Kidney tubule cell (primary cell): ENCODE results near the gene PCA3.
A peak's percentile ranks its signal among the peaks of the same experiment; 100 is the strongest.

Experiments
- DNase-seq: peaks from one replicate; pipeline ENCODE4 v3.0.0-alpha.2; 2018; ENCODE audit warnings: low spot score

Gene PCA3

GRCh38 chr9:76756941-76757673 lies 7.1 kb upstream of the PCA3 start:
- peak; percentile 12 for DNase-seq

- no peak for DNase-seq
Observed at GRCh38 chr9:76758476-76758875, 5.8 kb upstream of the PCA3 start.

GRCh38 chr9:76759732-76760131 lies 4.5 kb upstream of the PCA3 start:
- DNase-seq = no peak

- DNase-seq = peak; percentile 11
Observed at GRCh38 chr9:76761448-76761847, 2.8 kb upstream of the PCA3 start.

GRCh38 chr9:76766126-76766525 lies 1.9 kb downstream of the PCA3 start:
- no peak for DNase-seq

- DNase-seq = peak; percentile 46
Observed at GRCh38 chr9:76772686-76773445, 8.6 kb downstream of the PCA3 start.

- DNase-seq = no peak
Observed at GRCh38 chr9:76784881-76785280, 20.6 kb downstream of the PCA3 start.

GRCh38 chr9:76785501-76785900 lies 21.3 kb downstream of the PCA3 start:
- DNase-seq = no peak

- no peak for DNase-seq
Observed at GRCh38 chr9:76787677-76788076, 23.4 kb downstream of the PCA3 start.

GRCh38 chr9:76789840-76790239 lies 25.6 kb downstream of the PCA3 start:
- no peak for DNase-seq

- no peak for DNase-seq
Observed at GRCh38 chr9:76793784-76794431, 29.7 kb downstream of the PCA3 start.

GRCh38 chr9:76796296-76796695 lies 32.1 kb downstream of the PCA3 start:
- DNase-seq = no peak

GRCh38 chr9:76798527-76798926 lies 34.3 kb downstream of the PCA3 start:
- no peak for DNase-seq

GRCh38 chr9:76799473-76799872 lies 35.2 kb downstream of the PCA3 start:
- no peak for DNase-seq

GRCh38 chr9:76800901-76801300 lies 36.7 kb downstream of the PCA3 start:
- DNase-seq = no peak

GRCh38 chr9:76803083-76803482 lies 38.8 kb downstream of the PCA3 start:
- no peak for DNase-seq

- DNase-seq = no peak
Observed at GRCh38 chr9:76803762-76804161, 39.5 kb downstream of the PCA3 start.

- DNase-seq = peak; percentile 23
Observed at GRCh38 chr9:76808636-76809035, 44.4 kb downstream of the PCA3 start.

GRCh38 chr9:76810377-76810957 lies 46.2 kb downstream of the PCA3 start:
- DNase-seq = peak; percentile 70

GRCh38 chr9:76812591-76812990 lies 48.4 kb downstream of the PCA3 start:
- DNase-seq = no peak

GRCh38 chr9:76817489-76817888 lies 53.3 kb downstream of the PCA3 start:
- DNase-seq = peak; percentile 79

GRCh38 chr9:76818271-76818670 lies 54.0 kb downstream of the PCA3 start:
- peak; percentile 96 for DNase-seq

- DNase-seq = no peak
Observed at GRCh38 chr9:76820431-76820830, 56.2 kb downstream of the PCA3 start.
